Neural progenitor cell (in vitro differentiated cells): ENCODE data around the gene MRPS18B. TPM values are rescaled to one million over a fixed set of nuclear protein-coding genes. Genes with fewer than 3 reads are reported as not detected.

Source experiments
- DNase-seq: peaks from one replicate; pipeline ENCODE4 v3.0.0-alpha.2; 2016; ENCODE audit warnings: low spot score
- H2AFZ ChIP-seq: fragments of 200-600 bp; sonication (generic); replicated peaks from 2 replicates; pipeline ENCODE4 v1.6.1; 2016; ENCODE audit warnings: antibody characterized with exemption
- H3F3A ChIP-seq: fragments of 200-600 bp; sonication (generic); 2 replicates; pipeline ENCODE4 v1.6.1; 2016; ENCODE audit warnings: antibody characterized with exemption, low read depth
- H3K27ac ChIP-seq: fragments of 200-600 bp; sonication (generic); 2 replicates; pipeline ENCODE4 v1.5.1; 2016; ENCODE audit warnings: mild to moderate bottlenecking
- H3K27me3 ChIP-seq: fragments of 200-600 bp; sonication (generic); 2 replicates; pipeline ENCODE4 v1.6.1; 2016; ENCODE audit warnings: mild to moderate bottlenecking, moderate library complexity
- H3K36me3 ChIP-seq: fragments of 200-600 bp; sonication (generic); 2 replicates; pipeline ENCODE4 v1.5.1; 2016
- H3K4me1 ChIP-seq: fragments of 200-600 bp; sonication (generic); 2 replicates; pipeline ENCODE4 v1.6.1; 2016; ENCODE audit warnings: mixed run types
- H3K4me2 ChIP-seq: fragments of 200-600 bp; sonication (generic); 2 replicates; pipeline ENCODE4 v1.6.1; 2016
- H3K4me3 ChIP-seq: fragments of 200-600 bp; sonication (generic); 2 replicates; pipeline ENCODE4 v1.5.1; 2016
- H3K79me2 ChIP-seq: fragments of 200-600 bp; sonication (generic); 2 replicates; pipeline ENCODE4 v1.6.1; 2016; ENCODE audit warnings: low read depth
- H3K9ac ChIP-seq: fragments of 200-600 bp; sonication (generic); 2 replicates; pipeline ENCODE4 v1.6.1; 2016
- H3K9me3 ChIP-seq: fragments of 200-600 bp; sonication (generic); 2 replicates; pipeline ENCODE4 v1.5.1; 2016; ENCODE audit warnings: low read depth
- H4K20me1 ChIP-seq: fragments of 200-600 bp; sonication (generic); 2 replicates; pipeline ENCODE4 v1.6.1; 2016; ENCODE audit warnings: low read depth
- H3K27ac Mint-ChIP-seq: 3 replicates; pipeline ENCODE4 v1.8.0; 2021; ENCODE audit warnings: mixed read lengths
- H3K27me3 Mint-ChIP-seq: 2 replicates; pipeline ENCODE4 v1.8.0; 2022; ENCODE audit warnings: low read depth, mild to moderate bottlenecking, inconsistent platforms, moderate library complexity, mixed read lengths; ENCODE audit not compliant: insufficient read depth
- H3K36me3 Mint-ChIP-seq: 3 replicates; pipeline ENCODE4 v1.8.0; 2021; ENCODE audit warnings: mixed read lengths
- H3K4me1 Mint-ChIP-seq: 3 replicates; pipeline ENCODE4 v1.8.0; 2021; ENCODE audit warnings: mixed read lengths
- H3K4me3 Mint-ChIP-seq: 3 replicates; pipeline ENCODE4 v1.8.0; 2021; ENCODE audit warnings: mild to moderate bottlenecking, moderate library complexity, mixed read lengths
- H3K9me3 Mint-ChIP-seq: 3 replicates; pipeline ENCODE4 v1.8.0; 2020; ENCODE audit warnings: mixed read lengths
- CTCF ChIP-seq: fragments of 200-600 bp; sonication (generic); IDR thresholded peaks from 2 replicates; pipeline ENCODE4 v1.5.1; 2017; ENCODE audit warnings: antibody characterized with exemption, mild to moderate bottlenecking
- EZH2 ChIP-seq: fragments of 200-600 bp; sonication (generic); IDR thresholded peaks from 2 replicates; pipeline ENCODE4 v1.6.1; 2017; ENCODE audit warnings: antibody characterized with exemption, mild to moderate bottlenecking, moderate library complexity
- EZH2phosphoT487 ChIP-seq: fragments of 200-600 bp; sonication (generic); IDR thresholded peaks from 2 replicates; pipeline ENCODE4 v1.6.1; 2017; ENCODE audit warnings: antibody characterized with exemption
- total RNA-seq: library from RNA; depleted of rRNA; stranded (reverse); fragments of >200 nt; gene quantifications from 2 replicates; pipeline ENCODE4 v1.2.3, GENCODE V29; 2015; ENCODE audit warnings: low replicate concordance

The MRPS18B gene
- total RNA-seq, 1 donor from 2014 or later = 18.5 TPM

GRCh38 chr6:30598912-30599624 is 18.6 kb upstream of the MRPS18B start:
- Histone ChIP-seq H3K9me3 (no peaks in the 10 kb centered on the region), H3K27me3 (no peaks in the 10 kb centered on the region), H3K4me3 (no peak overlapping the region), H3K36me3 (peaks cover 4% of the 10 kb centered on the region), H3F3A (peaks cover 80% of the 10 kb centered on the region), H3K27ac (peak overlapping the region; percentile 77), H3K9ac (no peak overlapping the region), H2AFZ (no peak overlapping the region), H3K79me2 (no peaks in the 10 kb centered on the region), H3K4me2 (no peak overlapping the region), H3K4me1 (no peaks in the 10 kb centered on the region), H4K20me1 (peaks cover 14% of the 10 kb centered on the region)
- H3K27me3 Mint-ChIP-seq = peaks cover 4% of the 10 kb centered on the region
- TF ChIP-seq CTCF (no peak), EZH2 (no peak), EZH2phosphoT487 (no peak)
- no peaks in the 10 kb centered on the region for H3K9me3 Mint-ChIP-seq
- H3K4me1 Mint-ChIP-seq = peaks cover 7% of the 10 kb centered on the region
- no peak for DNase-seq
- no peak overlapping the region for H3K4me3 Mint-ChIP-seq
- H3K36me3 Mint-ChIP-seq = peaks cover 33% of the 10 kb centered on the region
- no peak overlapping the region for H3K27ac Mint-ChIP-seq

GRCh38 chr6:30599625-30600324 is 17.9 kb upstream of the MRPS18B start:
- H3K79me2 ChIP-seq = no peaks in the 10 kb centered on the region
- peaks cover 21% of the 10 kb centered on the region for H4K20me1 ChIP-seq
- H3K9me3 ChIP-seq = no peaks in the 10 kb centered on the region
- peaks cover 4% of the 10 kb centered on the region for H3K36me3 ChIP-seq
- H3K9me3 Mint-ChIP-seq = no peaks in the 10 kb centered on the region
- H3F3A ChIP-seq = peaks cover 80% of the 10 kb centered on the region
- H3K4me1 Mint-ChIP-seq = peaks cover 7% of the 10 kb centered on the region
- H3K27me3 Mint-ChIP-seq = peaks cover 3% of the 10 kb centered on the region
- H3K27ac ChIP-seq = peak overlapping the region; percentile 77
- H3K4me3 ChIP-seq = no peak overlapping the region
- no peak overlapping the region for H3K27ac Mint-ChIP-seq
- TF ChIP-seq EZH2 = no peak
- TF ChIP-seq EZH2phosphoT487 = no peak
- no peak for TF ChIP-seq CTCF
- H3K36me3 Mint-ChIP-seq = peaks cover 37% of the 10 kb centered on the region
- H3K27me3 ChIP-seq = no peaks in the 10 kb centered on the region
- no peaks in the 10 kb centered on the region for H3K4me1 ChIP-seq
- no peak overlapping the region for H2AFZ ChIP-seq
- H3K4me3 Mint-ChIP-seq = no peak overlapping the region
- no peak overlapping the region for H3K4me2 ChIP-seq
- H3K9ac ChIP-seq = no peak overlapping the region
- DNase-seq = no peak

- no peak overlapping the region for H3K27ac Mint-ChIP-seq
- H3K4me1 Mint-ChIP-seq = peaks cover 7% of the 10 kb centered on the region
- Histone ChIP-seq H3K27ac (no peak overlapping the region), H3K4me3 (no peak overlapping the region), H3K36me3 (peaks cover 4% of the 10 kb centered on the region), H3K4me2 (no peak overlapping the region), H3F3A (peaks cover 81% of the 10 kb centered on the region), H3K9me3 (no peaks in the 10 kb centered on the region), H3K9ac (no peak overlapping the region), H4K20me1 (peaks cover 21% of the 10 kb centered on the region), H2AFZ (no peak overlapping the region), H3K27me3 (no peaks in the 10 kb centered on the region), H3K4me1 (no peaks in the 10 kb centered on the region), H3K79me2 (no peaks in the 10 kb centered on the region)
- TF ChIP-seq EZH2phosphoT487 (no peak), CTCF (no peak), EZH2 (no peak)
- H3K36me3 Mint-ChIP-seq = peaks cover 39% of the 10 kb centered on the region
- H3K9me3 Mint-ChIP-seq = no peaks in the 10 kb centered on the region
- H3K27me3 Mint-ChIP-seq = peaks cover 2% of the 10 kb centered on the region
- no peak for DNase-seq
- no peak overlapping the region for H3K4me3 Mint-ChIP-seq
These were observed 17.1 kb upstream of the MRPS18B start for GRCh38 chr6:30600451-30600961.
